ENCODE data around the gene APOH.

DNA sequence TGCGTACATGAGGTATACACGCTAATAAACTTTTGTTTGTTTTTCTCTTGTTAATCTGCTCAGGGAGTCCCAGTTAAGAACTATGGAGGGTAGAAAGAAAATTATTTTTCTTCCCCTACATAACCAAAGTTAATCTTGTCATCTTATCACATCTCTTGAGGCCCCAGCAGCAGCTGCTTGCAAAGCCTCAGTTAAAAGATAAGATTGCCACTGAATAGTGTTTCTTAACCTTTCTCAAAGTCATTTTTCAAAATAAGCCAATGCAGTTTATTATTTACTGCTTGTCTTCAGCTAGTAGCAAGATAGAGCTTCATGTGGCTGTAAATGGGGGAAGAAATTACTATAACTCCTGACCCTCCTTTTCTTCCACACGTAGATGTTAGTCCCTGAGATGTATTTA, 21.5 kb upstream of the APOH start:
- TF ChIP-seq POLR2A (IDR thresholded peaks at IDR 0.05), result no peak
- TF ChIP-seq, protein P1, sequence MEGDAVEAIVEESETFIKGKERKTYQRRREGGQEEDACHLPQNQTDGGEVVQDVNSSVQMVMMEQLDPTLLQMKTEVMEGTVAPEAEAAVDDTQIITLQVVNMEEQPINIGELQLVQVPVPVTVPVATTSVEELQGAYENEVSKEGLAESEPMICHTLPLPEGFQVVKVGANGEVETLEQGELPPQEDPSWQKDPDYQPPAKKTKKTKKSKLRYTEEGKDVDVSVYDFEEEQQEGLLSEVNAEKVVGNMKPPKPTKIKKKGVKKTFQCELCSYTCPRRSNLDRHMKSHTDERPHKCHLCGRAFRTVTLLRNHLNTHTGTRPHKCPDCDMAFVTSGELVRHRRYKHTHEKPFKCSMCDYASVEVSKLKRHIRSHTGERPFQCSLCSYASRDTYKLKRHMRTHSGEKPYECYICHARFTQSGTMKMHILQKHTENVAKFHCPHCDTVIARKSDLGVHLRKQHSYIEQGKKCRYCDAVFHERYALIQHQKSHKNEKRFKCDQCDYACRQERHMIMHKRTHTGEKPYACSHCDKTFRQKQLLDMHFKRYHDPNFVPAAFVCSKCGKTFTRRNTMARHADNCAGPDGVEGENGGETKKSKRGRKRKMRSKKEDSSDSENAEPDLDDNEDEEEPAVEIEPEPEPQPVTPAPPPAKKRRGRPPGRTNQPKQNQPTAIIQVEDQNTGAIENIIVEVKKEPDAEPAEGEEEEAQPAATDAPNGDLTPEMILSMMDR (IDR thresholded peaks at IDR 0.05), result no peak

Data from upper lobe of left lung (tissue), 4 donors.